Measurements from ENCODE around the gene PARP16.

PARP16 gene

DNA sequence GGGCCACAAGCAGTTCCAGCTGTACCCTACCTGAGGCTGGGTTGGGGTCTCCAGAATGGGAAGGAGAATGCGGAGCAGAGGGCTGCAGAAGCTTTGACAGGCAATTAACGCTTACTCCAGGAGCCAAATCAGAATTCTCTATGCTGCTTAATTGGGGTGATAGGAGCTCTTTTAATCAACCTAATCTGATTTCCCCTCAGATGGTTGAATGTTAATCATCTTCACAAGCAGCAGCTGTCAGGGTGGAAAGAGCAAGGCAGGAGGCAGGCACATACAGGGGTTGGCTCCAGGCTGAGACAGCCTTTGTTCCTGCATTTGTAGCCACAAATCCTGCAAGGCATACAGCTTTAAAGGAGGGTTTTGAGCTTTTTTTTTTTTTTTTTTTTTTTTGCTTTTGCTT, 78.0 kb downstream of the PARP16 start:
- no peak for DNase-seq (ENCODE audit: low read depth in 2 of 2, low spot score in 1 of 2)
